H1 (cell line): ENCODE data around the gene RELCH. TPM values are rescaled to one million over a fixed set of nuclear protein-coding genes. Genes with fewer than 3 reads are reported as not detected.

Experiments used
- CREB1 ChIP-seq: IDR thresholded peaks from 2 replicates; pipeline ENCODE4 v1.6.1; 2012; ENCODE audit warnings: inconsistent platforms
- RBBP5 ChIP-seq: IDR thresholded peaks from 2 replicates; pipeline ENCODE4 v1.7.1; 2012; ENCODE audit warnings: low read depth, mild to moderate bottlenecking, inconsistent platforms, low read length, moderate library complexity, borderline replicate concordance
- polyA plus RNA-seq, 7 experiments: library from polyadenylated mRNA; depleted of rRNA in 3 of 7; stranded (reverse) in 5 of 7; unstranded in 2 of 7; fragments of >200 nt in 5 of 7; fragments of 200-250 nt in 2 of 7; gene quantifications; 1 replicate in 5 of 7; 2 replicates in 1 of 7; 4 replicates in 1 of 7; pipeline versions ENCODE4 v1.2.1 to v1.2.3, GENCODE V29; 2011 to 2013; ENCODE audit warnings: missing spikeins in 2 of 7, mixed read lengths in 2 of 7
- total RNA-seq: library from RNA; stranded (reverse); fragmentation: NEBNext Ultra II Directional; extraction: Animal tissue kit (Norgen Biotek cat#: 25700); gene quantifications from 2 replicates; pipeline ENCODE4 v1.2.1, GENCODE V29; 2021

Gene RELCH
- total and polyA plus RNA-seq, 2 of the 8 experiments (the other 6 are each of a cell fraction or from before 2014, with no cell fraction given) = 7.3 to 26.9 TPM

GRCh38 chr18:62337336-62337735 lies 150.3 kb downstream of the RELCH start (continued):
- TF ChIP-seq CREB1 (no peak), RBBP5 (no peak)
- TF ChIP-seq, all 59 proteins: peak for 0
